GM03348 (cell line): ENCODE results near the gene ARHGAP30.

ENCODE experiments used
- DNase-seq: peaks from one replicate; pipeline ENCODE4 v3.0.0; 2012; ENCODE audit warnings: low spot score

Gene ARHGAP30

GRCh38 chr1:161013488-161014230 is 56.0 kb downstream of the ARHGAP30 start:
- DNase-seq, result peak; percentile 80

GRCh38 chr1:161013131-161013487 is 56.6 kb downstream of the ARHGAP30 start:
- DNase-seq, result no peak

DNA sequence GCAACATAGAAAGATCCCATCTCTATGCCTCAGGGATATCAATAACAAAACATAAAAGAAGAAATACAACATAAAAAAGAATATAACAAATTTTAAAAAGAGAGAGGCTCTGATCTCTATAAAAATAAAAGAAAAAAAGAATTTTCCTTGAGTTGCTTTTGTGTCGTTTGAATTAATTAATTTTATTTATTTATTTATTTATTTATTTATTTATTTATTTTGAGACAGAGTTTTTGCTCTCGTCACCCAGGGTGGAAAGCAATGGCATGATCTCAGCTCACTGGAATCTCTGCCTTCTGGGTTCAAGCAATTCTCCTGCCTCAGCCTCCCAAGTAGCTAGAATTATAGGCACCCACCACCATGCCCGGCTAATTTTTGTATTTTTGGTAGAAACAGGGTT is 57.3 kb downstream of the ARHGAP30 start:
- DNase-seq, result no peak

GRCh38 chr1:161009602-161010211 is 60.0 kb downstream of the ARHGAP30 start:
- DNase-seq, result no peak

DNA sequence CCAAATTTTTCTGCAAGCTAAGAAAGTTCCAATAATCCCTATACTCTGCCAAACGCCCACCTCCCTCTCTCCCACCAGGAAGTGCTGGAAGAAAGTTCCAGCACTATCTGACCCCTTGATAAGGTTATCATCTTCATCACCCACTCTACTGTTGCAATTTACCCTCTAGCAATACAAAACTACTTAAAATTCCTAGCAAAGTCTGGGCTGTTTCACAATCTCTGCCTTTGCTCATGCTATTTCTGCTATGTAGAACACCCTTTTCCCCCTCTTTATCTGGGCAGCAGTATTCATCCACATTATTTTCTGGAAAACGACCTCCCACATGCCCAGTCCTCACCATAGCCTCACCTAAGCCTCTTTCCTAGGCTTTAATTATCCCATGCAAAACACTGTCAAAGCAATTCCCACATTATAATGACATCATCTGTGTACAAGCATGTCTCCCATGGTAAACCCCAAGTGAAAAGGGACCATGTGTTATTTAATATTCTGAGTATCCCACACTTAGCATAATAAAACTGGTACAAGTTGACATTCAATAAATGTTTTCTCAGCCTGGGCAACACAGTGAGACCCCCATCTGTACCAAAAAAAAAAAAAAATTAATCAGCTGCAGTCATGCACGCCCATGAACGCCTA is 60.7 kb downstream of the ARHGAP30 start:
- DNase-seq, result peak; percentile 32

DNA sequence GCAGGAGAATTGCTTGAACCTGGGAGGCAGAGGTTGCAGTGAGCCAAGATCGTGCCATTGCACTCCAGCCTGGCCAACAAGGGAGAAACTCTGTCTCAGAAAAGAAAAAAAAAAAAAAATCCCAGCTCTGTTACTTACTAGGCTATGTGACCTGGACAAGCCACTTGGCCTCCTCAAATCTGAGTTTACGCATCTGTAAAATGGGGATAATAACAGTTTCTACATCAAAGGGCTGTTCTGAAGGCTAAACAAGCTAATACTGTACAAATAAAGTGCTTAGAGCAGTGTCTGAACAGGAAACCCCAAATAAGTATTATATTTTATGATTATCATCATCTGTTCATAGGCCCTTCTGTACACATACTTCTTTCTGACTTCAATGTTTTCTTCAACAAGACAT is 62.3 kb downstream of the ARHGAP30 start:
- no peak for DNase-seq

GRCh38 chr1:161006563-161006962 is 63.1 kb downstream of the ARHGAP30 start:
- no peak for DNase-seq

GRCh38 chr1:161001525-161001924 is 68.2 kb downstream of the ARHGAP30 start:
- no peak for DNase-seq

DNA sequence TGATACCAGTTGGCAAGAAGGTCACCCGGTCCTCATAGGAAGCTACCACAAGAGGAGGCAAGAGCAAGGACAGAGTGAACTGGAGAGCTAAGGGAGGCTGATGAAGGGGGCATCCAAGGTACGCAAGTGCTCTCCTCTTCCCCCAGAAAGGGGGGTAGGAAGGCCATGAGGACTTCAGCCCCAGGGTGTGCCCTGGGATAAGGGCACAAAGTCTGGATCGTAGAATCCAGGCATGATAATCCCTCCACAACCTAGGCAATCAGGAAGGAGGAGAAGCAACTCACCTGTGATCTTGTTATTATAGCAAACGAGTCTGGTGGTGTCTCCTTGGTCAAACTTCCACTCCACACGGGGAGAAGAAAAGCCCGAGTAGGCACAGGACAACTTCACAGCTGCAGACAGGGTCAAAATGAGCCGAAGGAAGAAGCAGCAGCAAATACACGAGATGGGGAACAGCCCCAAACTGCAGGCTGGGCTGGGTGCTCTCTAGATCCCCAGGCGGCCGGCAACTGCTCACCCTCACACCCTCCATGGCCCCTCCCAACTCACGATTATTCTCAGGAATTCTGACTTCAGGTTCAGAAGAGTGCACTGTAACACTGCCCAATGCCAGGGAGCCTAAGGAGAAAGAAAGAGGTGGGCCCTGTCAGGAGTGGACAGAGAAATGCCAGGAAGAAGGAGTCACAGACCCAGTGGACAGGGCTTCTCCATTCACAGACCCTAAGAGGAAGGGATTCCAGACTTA is 68.8 kb downstream of the ARHGAP30 start:
- no peak for DNase-seq

DNA sequence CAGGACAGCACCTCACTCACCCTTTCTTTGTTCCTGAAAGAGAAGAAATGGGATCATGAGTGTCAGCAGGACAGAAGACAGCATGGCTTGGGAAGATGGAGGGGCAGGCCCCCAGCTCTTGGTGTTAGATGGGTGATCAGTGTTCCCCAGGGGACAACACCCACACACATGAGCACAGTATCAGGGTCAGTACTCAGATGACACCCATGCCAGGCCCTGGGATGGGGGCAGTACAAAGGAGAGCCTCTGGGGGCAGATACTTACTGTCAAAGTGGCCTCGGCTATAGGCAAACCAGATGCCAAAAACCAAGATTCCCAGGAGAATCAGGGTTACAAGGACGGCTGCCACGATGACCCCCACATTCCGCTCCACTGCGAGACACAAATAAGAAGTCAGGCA is 70.3 kb downstream of the ARHGAP30 start:
- DNase-seq, result no peak

GRCh38 chr1:160997323-160998038 is 72.2 kb downstream of the ARHGAP30 start:
- DNase-seq, result peak; percentile 78
